Parathyroid adenoma (tissue), 2 donors: Measurements from ENCODE around the gene PPIL4.
A peak's percentile ranks its signal among the peaks of the same experiment; 100 is the strongest.

Experiments
- H2AFZ ChIP-seq: fragments of 300-600 bp; sonication (generic); one replicate; pipeline ENCODE4 v1.7.0; 2017; ENCODE audit warnings: antibody characterized with exemption, mild to moderate bottlenecking
- H3K27ac ChIP-seq: fragments of 300-600 bp; sonication (generic); one replicate; pipeline ENCODE4 v1.7.0; 2017
- H3K27me3 ChIP-seq: fragments of 300-600 bp; sonication (generic); one replicate; pipeline ENCODE4 v1.7.0; 2017; ENCODE audit warnings: low read length; ENCODE audit not compliant: control insufficient read depth, insufficient read depth
- H3K36me3 ChIP-seq: fragments of 300-600 bp; sonication (generic); one replicate; pipeline ENCODE4 v1.7.0; 2017; ENCODE audit warnings: low read length; ENCODE audit not compliant: control insufficient read depth, insufficient read depth
- H3K4me1 ChIP-seq: fragments of 300-600 bp; sonication (generic); one replicate; pipeline ENCODE4 v1.7.0; 2017; ENCODE audit warnings: control low read depth
- H3K4me2 ChIP-seq: fragments of 300-600 bp; sonication (generic); one replicate; pipeline ENCODE4 v1.7.0; 2017; ENCODE audit warnings: low read length
- H3K4me3 ChIP-seq: fragments of 300-600 bp; sonication (generic); one replicate; pipeline ENCODE4 v1.7.0; 2017; ENCODE audit warnings: low read depth, low read length
- H3K79me2 ChIP-seq: fragments of 300-600 bp; sonication (generic); one replicate; pipeline ENCODE4 v1.7.0; 2017; ENCODE audit warnings: control low read depth
- H3K9ac ChIP-seq: fragments of 300-600 bp; sonication (generic); one replicate; pipeline ENCODE4 v1.7.0; 2017; ENCODE audit warnings: mild to moderate bottlenecking
- H3K9me3 ChIP-seq: fragments of 300-600 bp; sonication (generic); one replicate; pipeline ENCODE4 v1.7.0; 2017; ENCODE audit warnings: low read length; ENCODE audit not compliant: control insufficient read depth
- CTCF ChIP-seq: fragments of 300-600 bp; sonication (generic); IDR thresholded peaks from one replicate; pipeline ENCODE4 v1.7.0; 2017; ENCODE audit warnings: antibody characterized with exemption, mild to moderate bottlenecking
- donor health status: primary hyperparathyroidism.

The PPIL4 gene

GRCh38 chr6:149487316-149487715 lies 58.5 kb downstream of the PPIL4 start:
- Histone ChIP-seq H3K27me3 (no peaks in the 10 kb centered on the region), H3K36me3 (no peaks in the 10 kb centered on the region), H3K4me2 (no peak overlapping the region)

GRCh38 chr6:149484733-149485700 lies 60.8 kb downstream of the PPIL4 start, which contains the start of gene ZC3H12D:
Gene ZC3H12D (minus strand): TSS chr6:149485014. CDS start chr6:149474543, 10,471 bp downstream.
- H3K27ac ChIP-seq = peak within 1 kb of the TSS; percentile 42
- no peaks in the 10 kb centered on the region for H3K79me2 ChIP-seq
- no peaks in the 10 kb centered on the region for H3K27me3 ChIP-seq
- H3K36me3 ChIP-seq = no peaks in the 10 kb centered on the region
- H2AFZ ChIP-seq = no peak within 1 kb of the TSS
- TF ChIP-seq CTCF = no peak
- H3K4me1 ChIP-seq = no peaks in the 10 kb centered on the region
- no peak within 1 kb of the TSS for H3K4me2 ChIP-seq
- H3K4me3 ChIP-seq = no peak within 1 kb of the TSS
- H3K9ac ChIP-seq = no peak within 1 kb of the TSS
- no peaks in the 10 kb centered on the region for H3K9me3 ChIP-seq

More at GRCh38 chr6:149487316-149487715, 58.5 kb downstream of the PPIL4 start:
- Histone ChIP-seq H2AFZ (no peak overlapping the region), H3K4me1 (no peaks in the 10 kb centered on the region), H3K27ac (no peak overlapping the region), H3K9ac (no peak overlapping the region), H3K4me3 (no peak overlapping the region), H3K9me3 (no peaks in the 10 kb centered on the region), H3K79me2 (no peaks in the 10 kb centered on the region)
- no peak for TF ChIP-seq CTCF

- TF ChIP-seq CTCF = no peak
- Histone ChIP-seq H3K4me1 (no peaks in the 10 kb centered on the region), H3K4me3 (no peak overlapping the region), H3K9me3 (no peaks in the 10 kb centered on the region), H3K4me2 (no peak overlapping the region), H2AFZ (no peak overlapping the region), H3K27ac (peak overlapping the region; percentile 42), H3K9ac (no peak overlapping the region), H3K36me3 (no peaks in the 10 kb centered on the region), H3K27me3 (no peaks in the 10 kb centered on the region), H3K79me2 (no peaks in the 10 kb centered on the region)
Measured at GRCh38 chr6:149483849-149484655, 61.8 kb downstream of the PPIL4 start.

GRCh38 chr6:149483334-149483725 lies 62.5 kb downstream of the PPIL4 start:
- Histone ChIP-seq H3K9ac (no peak overlapping the region), H3K9me3 (no peaks in the 10 kb centered on the region), H3K4me1 (no peaks in the 10 kb centered on the region), H3K27me3 (no peaks in the 10 kb centered on the region), H3K4me2 (no peak overlapping the region), H3K27ac (peak overlapping the region; percentile 42), H2AFZ (no peak overlapping the region), H3K4me3 (no peak overlapping the region), H3K36me3 (no peaks in the 10 kb centered on the region), H3K79me2 (no peaks in the 10 kb centered on the region)
- TF ChIP-seq CTCF = no peak
